T-cell (primary cell): ENCODE data around the gene DPP7. TPM values are rescaled to one million over a fixed set of nuclear protein-coding genes. Genes with fewer than 3 reads are reported as not detected.
A peak's percentile ranks its signal among the peaks of the same experiment; 100 is the strongest.

Experiments
- ATAC-seq, 4 experiments: fragments of 200-7000 bp in 3 of 4; fragments of 150-1000 bp in 1 of 4; cut with Tn5 transposase; replicated peaks in 1 of 4; 1 replicate in 3 of 4; 2 replicates in 1 of 4; pipeline ENCODE4 v1.10.0; 2021; ENCODE audit warnings: moderate library complexity in 3 of 4, mild to moderate bottlenecking in 2 of 4, moderate number of reproducible peaks in 1 of 4
- CTCF ChIA-PET, 2 donors: fragments of 300-600 bp; sonication (Branson Sonifier 250); formaldehyde crosslinking; loops; one replicate each; lab custom pipeline; 2022; ENCODE audit warnings: antibody characterized with exemption in 2 of 2; lab: Charles Lee
- POLR2A ChIA-PET, 2 donors: fragments of 300-600 bp; sonication (Branson Sonifier 250); formaldehyde crosslinking; loops; one replicate each; lab custom pipeline; 2022; ENCODE audit warnings: antibody characterized with exemption in 2 of 2; lab: Charles Lee
- DNase-seq, 35 experiments: peaks; one replicate each; pipeline versions ENCODE4 v3.0.0 to v3.0.0-alpha.2; 2013 to 2023
- H3K27ac ChIP-seq: one replicate; pipeline ENCODE4 v1.5.1; 2013; ENCODE audit warnings: low read length
- H3K27me3 ChIP-seq, 2 experiments: replicated peaks in 1 of 2; 1 replicate in 1 of 2; 2 replicates in 1 of 2; pipeline versions ENCODE4 v1.6.1 to v1.7.0; 2013; ENCODE audit warnings: low read length in 1 of 2, mixed read lengths in 1 of 2; ENCODE audit not compliant: control insufficient read depth in 2 of 2, insufficient read depth in 2 of 2; ENCODE audit errors: extremely low read depth in 1 of 2
- H3K36me3 ChIP-seq, 2 donors: 1 replicate in 1 of 2; 2 replicates in 1 of 2; pipeline versions ENCODE4 v1.6.1 to v1.7.0; 2013; ENCODE audit warnings: low read length in 1 of 2; ENCODE audit not compliant: control insufficient read depth in 2 of 2, insufficient read depth in 1 of 2; ENCODE audit errors: extremely low read depth in 1 of 2
- H3K4me1 ChIP-seq, 2 experiments: 1 replicate in 1 of 2; 2 replicates in 1 of 2; pipeline versions ENCODE4 v1.6.1 to v1.7.0; 2013; ENCODE audit warnings: low read length in 2 of 2, mixed read lengths in 1 of 2; ENCODE audit not compliant: insufficient read depth in 2 of 2, control insufficient read depth in 1 of 2; ENCODE audit errors: extremely low read depth in 1 of 2
- H3K4me3 ChIP-seq, 2 donors: 1 replicate in 1 of 2; 2 replicates in 1 of 2; pipeline versions ENCODE4 v1.5.1 to v1.7.0; 2013; ENCODE audit warnings: mild to moderate bottlenecking in 2 of 2, low read length in 1 of 2, moderate library complexity in 1 of 2; ENCODE audit not compliant: control insufficient read depth in 1 of 2; ENCODE audit errors: extremely low read depth in 1 of 2
- H3K9me3 ChIP-seq: 2 replicates; pipeline ENCODE4 v1.7.0; 2013
- H3K27ac Mint-ChIP-seq, 2 donors: one replicate each; pipeline ENCODE4 v1.8.0; 2020 to 2021; ENCODE audit warnings: mild to moderate bottlenecking in 2 of 2, mixed read lengths in 2 of 2
- H3K27me3 Mint-ChIP-seq, 2 donors: one replicate each; pipeline ENCODE4 v1.8.0; 2021 to 2022; ENCODE audit warnings: mixed read lengths in 2 of 2
- H3K36me3 Mint-ChIP-seq: one replicate; pipeline ENCODE4 v1.8.0; 2021; ENCODE audit warnings: mixed read lengths
- H3K4me1 Mint-ChIP-seq, 3 donors: one replicate each; pipeline ENCODE4 v1.8.0; 2020 to 2022; ENCODE audit warnings: mixed read lengths in 3 of 3, mild to moderate bottlenecking in 1 of 3
- H3K4me3 Mint-ChIP-seq, 3 donors: one replicate each; pipeline ENCODE4 v1.8.0; 2020 to 2022; ENCODE audit warnings: mild to moderate bottlenecking in 3 of 3, mixed read lengths in 3 of 3, moderate library complexity in 3 of 3
- H3K9me3 Mint-ChIP-seq, 3 donors: one replicate each; pipeline ENCODE4 v1.8.0; 2020 to 2022; ENCODE audit warnings: mixed read lengths in 3 of 3
- WGBS: methylation state at CpG from one replicate; pipeline ENCODE4 v1.1.5; 2013; ENCODE audit warnings: missing lambda C conversion rate; ENCODE audit not compliant: insufficient coverage; 5-methylcytosine and 5-hydroxymethylcytosine counted together
- total RNA-seq, 35 experiments: library from RNA in 6 of 35; stranded (reverse) in 6 of 35; fragments of 120-200 nt in 1 of 35; gene quantifications; one replicate each; pipeline versions ENCODE4 v1.2.1 to v1.2.4 and lab custom pipeline; 2013 to 2026

DPP7 gene
- total RNA-seq, 5 donors from 2014 or later (not counting 1 experiment from before 2014, with no cell fraction given) = 246 to 469 (median 425) TPM

DNA sequence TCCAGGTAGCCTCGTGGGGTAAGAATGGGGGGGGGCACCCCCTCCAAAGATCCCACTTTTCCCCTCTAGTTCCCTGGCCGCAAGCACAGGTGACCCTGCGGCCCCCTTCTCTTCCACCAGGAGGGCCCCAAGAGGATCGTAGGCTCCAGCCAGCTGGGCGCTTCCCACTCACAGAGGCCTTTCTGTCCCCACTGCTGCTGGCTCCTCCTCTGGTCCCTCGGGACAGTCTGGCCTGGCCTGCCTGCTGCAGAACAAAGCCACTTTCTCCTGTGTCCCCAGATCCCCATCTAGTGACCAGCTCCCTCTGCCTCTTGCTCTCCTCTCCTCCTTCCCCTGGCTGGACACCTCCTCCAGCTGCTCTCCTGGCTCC, 43.6 kb downstream of the DPP7 start:
- Mint-ChIP-seq H3K27me3 (peaks cover 3% of the 10 kb centered on the region in 2 donors), H3K4me3 (peak overlapping the region; percentile 68 to 73 (median 68)), H3K4me1 (peaks cover 12 to 15% (median 14%) of the 10 kb centered on the region in 3 donors), H3K27ac (peak overlapping the region in 1 of 2 donors; percentile 44), H3K36me3 (no peaks in the 10 kb centered on the region), H3K9me3 (no peaks in the 10 kb centered on the region)
- no peak for ATAC-seq
- Histone ChIP-seq H3K27ac (no peak overlapping the region), H3K27me3 (peaks cover 0 to 19% of the 10 kb centered on the region in 2 experiments), H3K4me3 (peak overlapping the region; percentile 39 to 48), H3K4me1 (peaks cover 5 to 28% of the 10 kb centered on the region in 2 experiments), H3K9me3 (no peaks in the 10 kb centered on the region), H3K36me3 (no peaks in the 10 kb centered on the region)
- 47% methylated on average over 4 of the region's 6 CpGs for WGBS
- no peak for DNase-seq
- ChIA-PET POLR2A (interaction anchor here (0.5 to 1.2 kb wide), 4 partner anchors 26 to 552 kb away, joined by 3 to 6 read pairs (median 3); partner anchors contain the start of gene TUBB4B (in 1 of the 2)), CTCF (interaction anchor here in 1 of 2 donors (0.7 to 2.2 kb wide), 3 partner anchors 16 to 271 kb away, joined by 3 to 11 read pairs (median 4); partner anchors contain the start of genes MAN1B1 and NPDC1)

DNA sequence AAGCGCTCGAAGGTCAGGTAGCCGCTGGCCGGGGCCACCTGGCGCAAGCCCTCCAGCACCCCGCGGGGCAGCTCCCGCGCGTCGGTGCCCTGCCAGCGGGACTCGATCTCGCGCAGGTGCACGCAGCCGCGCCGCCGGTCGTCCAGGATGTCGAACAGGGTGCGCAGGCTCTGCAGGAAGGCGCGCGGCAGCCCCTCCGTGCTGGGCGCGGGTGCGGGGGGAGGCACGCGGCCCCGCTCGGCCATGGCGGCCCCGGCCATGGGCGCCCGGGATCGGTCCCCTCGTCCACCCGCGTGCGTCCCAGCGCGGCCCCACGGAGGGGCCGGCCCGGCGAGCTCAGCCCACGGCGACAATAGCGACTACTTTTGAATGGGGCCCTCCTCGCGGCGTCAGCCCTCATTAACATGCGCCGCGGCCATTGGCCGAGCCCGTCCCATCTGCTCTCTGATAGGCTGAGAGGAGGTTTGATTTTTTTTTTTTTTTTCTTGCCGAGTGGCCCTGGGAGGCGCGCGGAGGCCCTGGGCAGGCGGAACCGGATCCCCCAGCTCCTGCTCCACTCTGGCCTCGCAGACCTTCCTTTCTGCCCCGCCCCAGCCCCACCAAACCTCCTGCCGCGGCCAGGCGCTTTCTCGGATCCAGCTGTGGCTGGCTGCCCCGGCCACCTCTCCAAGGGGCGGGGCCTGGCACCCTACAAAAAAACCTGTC, 44.2 kb downstream of the DPP7 start, which contains the start of gene SAPCD2:
Gene SAPCD2, minus strand, starts transcription at position 357 of the 705 bp plus-strand sequence. Its CDS starts 97 bp downstream, at position 260.
- Mint-ChIP-seq H3K27me3 (peaks cover 3% of the 10 kb centered on the region in 2 donors), H3K27ac (peak within 1 kb of the TSS in 1 of 2 donors; percentile 44), H3K4me1 (peaks cover 12 to 15% (median 14%) of the 10 kb centered on the region in 3 donors), H3K9me3 (no peaks in the 10 kb centered on the region), H3K36me3 (no peaks in the 10 kb centered on the region), H3K4me3 (peak within 1 kb of the TSS; percentile 68 to 73 (median 68))
- Histone ChIP-seq H3K4me3 (peak within 1 kb of the TSS; percentile 39 to 48), H3K27ac (no peak within 1 kb of the TSS), H3K27me3 (peaks cover 0 to 19% of the 10 kb centered on the region in 2 experiments), H3K9me3 (no peaks in the 10 kb centered on the region), H3K4me1 (peaks cover 5 to 28% of the 10 kb centered on the region in 2 experiments), H3K36me3 (no peaks in the 10 kb centered on the region)
- DNase-seq (peak; percentile 62 to 90 (median 80)), ATAC-seq (peak; percentile 88 to 90 (median 89))
- ChIA-PET CTCF (interaction anchor here in 1 of 2 donors (0.7 to 2.2 kb wide), 5 partner anchors 16 to 270 kb away, joined by 3 to 11 read pairs (median 7); partner anchors contain the start of genes MAN1B1 and NPDC1), POLR2A (interaction anchor here (0.5 to 1.2 kb wide), 6 partner anchors 16 to 552 kb away, joined by 3 to 6 read pairs (median 3); partner anchors contain the start of genes MAN1B1 (in 1 of the 2) and TUBB4B (in 1 of the 2))
- under 1% methylated on average over 56 of the region's 74 CpGs for WGBS

DNA sequence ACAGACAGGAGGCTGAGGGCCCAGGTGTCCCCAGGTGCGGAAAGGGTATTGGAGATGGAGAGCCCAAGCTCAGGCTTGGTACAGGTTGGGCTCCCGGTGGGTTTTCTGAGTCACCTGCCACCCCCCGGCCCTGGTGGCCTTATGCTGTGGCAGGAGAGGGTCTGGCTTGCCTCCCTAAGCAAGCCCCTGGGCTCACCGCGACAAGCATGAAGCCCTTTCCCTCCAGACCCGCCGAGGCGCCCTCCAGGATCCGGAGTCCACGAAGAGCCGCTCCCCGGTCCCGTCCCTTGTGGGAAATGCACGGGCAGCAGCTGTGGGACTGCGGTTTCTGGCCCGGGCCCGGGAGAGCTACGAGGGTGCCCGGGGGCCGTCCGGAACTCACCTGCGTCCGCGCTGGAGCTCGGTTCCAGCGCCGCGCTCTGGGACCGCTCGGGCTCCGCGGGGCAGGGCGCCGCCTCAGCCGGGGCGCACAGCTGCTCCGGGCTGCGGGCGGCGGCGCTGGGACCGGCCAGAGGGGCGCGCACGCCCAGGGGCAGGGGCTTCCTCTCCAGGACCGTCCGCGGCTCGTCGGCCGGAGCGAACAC, 44.9 kb downstream of the DPP7 start:
- Mint-ChIP-seq H3K27ac (no peak overlapping the region), H3K4me1 (peaks cover 12 to 15% (median 14%) of the 10 kb centered on the region in 3 donors), H3K27me3 (peaks cover 3% of the 10 kb centered on the region in 2 donors), H3K9me3 (no peaks in the 10 kb centered on the region), H3K36me3 (no peaks in the 10 kb centered on the region), H3K4me3 (peak overlapping the region in 1 of 3 donors; percentile 32)
- Histone ChIP-seq H3K36me3 (no peaks in the 10 kb centered on the region), H3K27me3 (peaks cover 0 to 19% of the 10 kb centered on the region in 2 experiments), H3K4me3 (no peak overlapping the region), H3K27ac (no peak overlapping the region), H3K9me3 (no peaks in the 10 kb centered on the region), H3K4me1 (peaks cover 5 to 28% of the 10 kb centered on the region in 2 experiments)
- DNase-seq (no peak), ATAC-seq (peak in 3 of 4 experiments; percentile 1 to 10 (median 7))
- WGBS = 9% methylated on average over 52 of the region's 52 CpGs
- CTCF ChIA-PET = interaction anchor here in 1 of 2 donors (1.3 to 2.2 kb wide), 3 partner anchors 17 to 26 kb away, joined by 7 to 11 read pairs (median 7); partner anchors contain the start of genes MAN1B1 and NPDC1
- POLR2A ChIA-PET = interaction anchor here (0.7 to 1.2 kb wide), 3 partner anchors 17 to 472 kb away, joined by 3 to 6 read pairs (median 3); partner anchors contain the start of genes MAN1B1 (in 1 of the 2) and TUBB4B (in 1 of the 2)

DNA sequence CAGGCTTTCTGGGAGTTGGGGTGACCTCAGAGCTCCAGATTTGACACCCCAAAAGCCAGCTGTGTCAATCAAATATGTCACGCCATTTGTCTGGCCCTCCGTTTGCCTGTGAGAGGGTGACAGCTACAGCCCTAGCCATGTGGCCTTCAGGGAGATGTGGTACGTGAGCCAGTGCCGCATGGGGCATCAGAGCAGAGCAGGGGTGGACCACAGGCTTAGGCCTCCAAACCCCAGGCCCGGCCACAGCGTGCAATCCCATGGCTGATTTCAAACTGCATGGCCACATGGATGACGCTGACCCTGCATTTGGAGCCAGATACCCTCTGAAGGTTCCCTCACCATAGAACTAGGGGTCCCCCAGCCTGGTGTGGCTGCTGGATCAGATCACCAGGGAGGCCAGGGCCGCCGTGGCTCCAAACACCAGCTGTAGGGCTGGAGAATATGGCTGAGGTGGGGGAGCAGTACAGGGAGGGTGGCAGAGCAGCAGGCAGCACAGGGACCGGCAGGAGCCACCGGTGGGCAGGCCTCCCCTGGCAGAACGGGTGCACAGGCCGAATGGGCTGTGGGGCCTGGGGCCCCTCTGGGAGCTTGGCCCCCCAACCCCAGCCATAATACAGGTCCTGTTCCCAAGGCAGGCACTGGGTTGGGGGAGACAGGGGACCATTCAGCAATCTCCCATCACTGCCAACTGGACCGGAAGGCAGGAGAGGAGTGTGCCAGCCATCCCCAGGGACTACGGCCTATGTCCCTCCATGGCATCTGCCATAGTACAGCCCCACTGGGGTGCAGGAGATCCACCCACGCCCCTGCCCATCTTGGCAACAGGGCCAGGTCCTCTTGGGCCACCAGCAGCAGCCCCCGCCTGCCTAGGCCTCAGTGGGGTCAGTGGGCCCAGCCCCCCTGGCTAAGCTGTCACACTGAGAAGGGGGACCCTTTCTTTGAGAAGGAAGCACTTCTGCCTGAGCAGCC, 45.7 kb downstream of the DPP7 start:
- Mint-ChIP-seq H3K36me3 (no peaks in the 10 kb centered on the region), H3K9me3 (no peaks in the 10 kb centered on the region), H3K4me1 (peaks cover 14 to 17% (median 15%) of the 10 kb centered on the region in 3 donors), H3K4me3 (peak overlapping the region in 1 of 3 donors; percentile 32), H3K27me3 (peaks cover 3% of the 10 kb centered on the region in 2 donors), H3K27ac (no peak overlapping the region)
- DNase-seq (no peak), ATAC-seq (no peak)
- Histone ChIP-seq H3K4me1 (peaks cover 5 to 33% of the 10 kb centered on the region in 2 experiments), H3K36me3 (no peaks in the 10 kb centered on the region), H3K9me3 (no peaks in the 10 kb centered on the region), H3K27me3 (peaks cover 0 to 21% of the 10 kb centered on the region in 2 experiments), H3K4me3 (no peak overlapping the region), H3K27ac (no peak overlapping the region)
- WGBS = 100% methylated on average over 12 of the region's 17 CpGs
- ChIA-PET CTCF (interaction anchor here (0.6 to 2.2 kb wide), 7 partner anchors 18 to 249 kb away, joined by 3 to 11 read pairs (median 7); partner anchors contain the start of genes MAN1B1 (in 1 of the 2) and NPDC1 (in 1 of the 2)), POLR2A (no interaction called here)

DNA sequence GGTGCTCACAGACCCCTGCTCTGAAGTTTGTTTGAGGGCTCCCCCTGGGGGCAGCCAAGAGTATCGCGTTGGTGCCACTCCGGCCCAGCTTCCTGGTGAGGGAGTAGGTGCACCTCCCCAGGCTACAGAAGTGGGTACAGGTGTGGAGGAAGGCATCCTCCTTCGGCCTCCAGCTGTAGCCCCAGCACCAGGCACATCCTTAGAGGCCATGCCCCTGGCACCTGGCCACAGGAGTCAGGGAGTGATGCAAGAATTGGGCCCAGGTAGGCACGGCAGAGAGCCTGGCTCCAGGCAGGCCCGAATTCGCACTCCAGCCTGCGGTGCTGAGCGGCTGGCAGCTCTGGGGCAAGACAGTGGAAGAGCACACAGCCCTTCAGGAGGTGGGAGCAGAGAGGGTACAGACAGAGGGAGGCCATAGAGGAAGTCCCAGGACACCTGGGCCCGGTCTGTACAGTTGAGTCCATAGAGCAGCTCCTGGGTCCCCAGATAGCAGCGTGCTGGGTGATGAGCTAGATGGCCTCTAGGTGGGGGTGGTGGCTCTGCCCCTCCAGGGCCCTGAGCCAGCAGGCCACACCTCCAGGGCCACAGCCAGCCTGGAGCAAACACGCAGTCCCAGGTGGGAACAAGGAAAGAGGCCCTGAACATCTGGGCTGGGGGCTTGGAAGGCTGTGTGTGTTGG, 46.5 kb downstream of the DPP7 start:
- H3K4me1 Mint-ChIP-seq = peaks cover 14 to 17% (median 15%) of the 10 kb centered on the region in 3 donors
- WGBS = 84% methylated on average over 7 of the region's 12 CpGs
- peak; percentile 51 to 65 (median 54) for ATAC-seq

More for the DNA sequence above, 46.5 kb downstream of the DPP7 start:
- POLR2A ChIA-PET = interaction anchor here in 1 of 2 donors (0.6 kb wide), 1 partner anchor 187 kb away, joined by 4 read pairs; no protein-coding TSS in a partner anchor
- H3K27me3 ChIP-seq = peaks cover 0 to 25% of the 10 kb centered on the region in 2 experiments
- H3K27ac Mint-ChIP-seq = peak overlapping the region; percentile 39 to 50
- peaks cover 3% of the 10 kb centered on the region in 2 donors for H3K27me3 Mint-ChIP-seq
- H3K27ac ChIP-seq = no peak overlapping the region
- H3K4me3 ChIP-seq = no peak overlapping the region
- CTCF ChIA-PET = interaction anchor here (0.6 to 1.4 kb wide), 7 partner anchors 21 to 341 kb away, joined by 3 to 10 read pairs (median 4); no protein-coding TSS in a partner anchor
- peak; percentile 70 to 93 (median 82) for DNase-seq
- no peaks in the 10 kb centered on the region for H3K9me3 Mint-ChIP-seq
- no peaks in the 10 kb centered on the region for H3K36me3 ChIP-seq
- H3K9me3 ChIP-seq = no peaks in the 10 kb centered on the region
- H3K4me1 ChIP-seq = peaks cover 5 to 35% of the 10 kb centered on the region in 2 experiments
- H3K36me3 Mint-ChIP-seq = no peaks in the 10 kb centered on the region
- peak overlapping the region; percentile 43 to 61 (median 61) for H3K4me3 Mint-ChIP-seq
